GM23248 (cell line): ENCODE measurements around the gene DUSP15.
A peak's percentile ranks its signal among the peaks of the same experiment; 100 is the strongest.

Experiments used
- EZH2 ChIP-seq: fragments of 200-600 bp; sonication (generic); IDR thresholded peaks from 2 replicates; pipeline ENCODE4 v1.6.1; 2018; ENCODE audit warnings: antibody characterized with exemption, mild to moderate bottlenecking; ENCODE audit not compliant: insufficient read depth, poor library complexity, severe bottlenecking
- EZH2phosphoT487 ChIP-seq: fragments of 200-600 bp; sonication (generic); IDR thresholded peaks from 2 replicates; pipeline ENCODE4 v1.6.1; 2018; ENCODE audit warnings: antibody characterized with exemption, moderate library complexity, mild to moderate bottlenecking, low read depth; ENCODE audit not compliant: insufficient read depth

DNA sequence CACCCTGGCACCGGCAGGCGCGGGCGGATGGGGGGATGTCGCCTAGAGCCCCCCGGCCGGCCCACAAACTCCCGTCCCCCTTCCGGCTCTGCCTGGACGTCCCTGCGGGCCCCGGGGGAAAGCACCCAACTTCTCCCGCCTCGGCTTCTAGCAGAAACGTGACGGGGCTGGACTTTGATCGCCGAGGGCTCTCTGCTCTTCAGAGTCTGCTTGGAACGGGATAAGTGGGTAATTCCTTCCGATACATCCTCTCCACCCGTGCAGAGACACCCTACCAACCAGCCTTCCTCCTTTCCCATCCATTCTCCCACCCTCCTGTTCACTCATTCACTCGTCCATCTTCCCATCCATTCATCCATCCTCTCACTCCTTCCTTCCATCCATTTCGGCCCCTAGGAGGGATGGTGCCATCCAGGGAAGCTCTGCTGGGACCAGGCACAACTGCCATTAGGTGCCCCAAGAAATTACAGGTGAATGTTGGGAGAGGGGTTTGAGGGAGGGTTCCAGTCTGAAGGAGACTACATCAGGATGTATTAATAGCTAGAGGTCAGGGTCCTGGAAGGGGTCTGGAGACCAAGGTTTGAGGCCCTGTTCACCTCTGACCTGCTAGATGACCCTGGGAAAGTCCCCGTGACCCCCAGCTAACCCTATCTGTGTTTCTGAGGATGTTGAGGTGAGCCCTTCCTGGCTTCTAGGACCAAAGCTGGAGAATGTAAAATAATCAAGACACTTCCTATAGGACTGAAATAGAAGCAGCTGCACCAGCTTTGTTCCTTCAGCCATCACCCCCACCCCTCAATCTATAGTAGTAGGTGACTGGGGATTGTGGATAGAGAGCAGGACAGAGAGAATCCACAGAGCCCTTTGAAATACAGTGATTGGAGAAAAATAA lies 645 bp upstream of the DUSP15 start:
- TF ChIP-seq EZH2 (peak; percentile 54), EZH2phosphoT487 (no peak; the same call in 1 of the 2 replicates)
